CD4-positive, alpha-beta T cell treated with Interleukin-21 for 1 hour (primary cell): ENCODE results near the gene ABCA9.
"Not testable (repeated sequence)": the region's sequence is repeated elsewhere in the genome, so short reads cannot be mapped to it uniquely, and the experiment has no call there.

Experiments
- DNase-seq: peaks from one replicate; pipeline ENCODE4 v3.0.0-alpha.2; 2020

ABCA9 gene

GRCh38 chr17:68944435-68945035 is 116.2 kb downstream of the ABCA9 start:
- no peak for DNase-seq

- DNase-seq: not testable (repeated sequence)
These were observed 116.9 kb downstream of the ABCA9 start for GRCh38 chr17:68943812-68944182.

GRCh38 chr17:68943123-68943811 is 117.5 kb downstream of the ABCA9 start:
- DNase-seq: no peak

GRCh38 chr17:68942389-68942788 is 118.3 kb downstream of the ABCA9 start:
- DNase-seq: no peak

- DNase-seq: no peak
These were observed 119.0 kb downstream of the ABCA9 start for GRCh38 chr17:68941761-68942160.

- DNase-seq: no peak
These were observed 121.5 kb downstream of the ABCA9 start for GRCh38 chr17:68939195-68939594.

GRCh38 chr17:68937890-68938514 is 122.7 kb downstream of the ABCA9 start:
- DNase-seq: no peak

GRCh38 chr17:68927516-68927915 is 133.2 kb downstream of the ABCA9 start:
- DNase-seq: no peak

- DNase-seq: no peak
These were observed 135.7 kb downstream of the ABCA9 start for GRCh38 chr17:68924793-68925720.
